Panc1 (cell line): ENCODE measurements around the gene GRAMD1B. TPM values are rescaled to one million over a fixed set of nuclear protein-coding genes. Genes with fewer than 3 reads are reported as not detected.

ENCODE experiments used
- ATAC-seq: fragments of 200-7000 bp; cut with Tn5 transposase; 2 replicates; pipeline ENCODE4 v1.9.1; 2020; ENCODE audit warnings: mild to moderate bottlenecking, moderate library complexity
- BruUV-seq: library from RNA; stranded (reverse); fragments of 400-500 nt; replicated peaks from 2 replicates; lab custom pipeline; 2021; lab: Mats Ljungman, UMichigan
- CTCF ChIA-PET: fragments of 300-600 bp; sonication (Branson Sonifier 250); formaldehyde crosslinking; loops from one replicate; lab custom pipeline; 2022; ENCODE audit warnings: antibody characterized with exemption; lab: Charles Lee
- POLR2A ChIA-PET: fragments of 300-600 bp; sonication (Branson Sonifier 250); formaldehyde crosslinking; loops from one replicate; lab custom pipeline; 2022; ENCODE audit warnings: antibody characterized with exemption; lab: Charles Lee
- DNase-seq: peaks from one replicate; pipeline ENCODE4 v3.0.0-alpha.2; 2010; ENCODE audit warnings: low read depth, low spot score
- H3K27ac ChIP-seq: 2 replicates; pipeline ENCODE4 v1.5.1; 2011; ENCODE audit warnings: mild to moderate bottlenecking, low read length, inconsistent platforms
- H3K27me3 ChIP-seq: fragments of 200-500 bp; sonication (Bioruptor generic); 2 replicates; pipeline ENCODE4 v1.6.0; 2014; ENCODE audit warnings: low read length, inconsistent platforms; ENCODE audit not compliant: control insufficient read depth, insufficient read depth
- H3K36me3 ChIP-seq: fragments of 200-500 bp; sonication (Bioruptor generic); 2 replicates; pipeline ENCODE4 v1.5.1; 2014; ENCODE audit warnings: inconsistent platforms, mild to moderate bottlenecking, low read length, moderate library complexity; ENCODE audit not compliant: control insufficient read depth, insufficient read depth
- H3K4me1 ChIP-seq: 2 replicates; pipeline ENCODE4 v1.5.1; 2011; ENCODE audit warnings: inconsistent platforms, mild to moderate bottlenecking, low read length, moderate library complexity; ENCODE audit not compliant: control insufficient read depth, insufficient read depth
- H3K4me3 ChIP-seq, 2 experiments: 2 replicates each; pipeline ENCODE4 v1.5.1; 2011 to 2012; ENCODE audit warnings: low read depth in 2 of 2, low read length in 2 of 2, mild to moderate bottlenecking in 2 of 2, inconsistent platforms in 1 of 2, moderate library complexity in 1 of 2
- H3K9me3 ChIP-seq: fragments of 200-500 bp; sonication (Bioruptor generic); 2 replicates; pipeline ENCODE4 v1.5.1; 2014; ENCODE audit warnings: low read depth, mild to moderate bottlenecking, inconsistent platforms, low read length, moderate library complexity; ENCODE audit not compliant: control insufficient read depth, insufficient read depth
- POLR2AphosphoS5 ChIP-seq: IDR thresholded peaks from 2 replicates; pipeline ENCODE4 v1.6.1; 2012; ENCODE audit warnings: mild to moderate bottlenecking, low read depth, low read length, moderate library complexity
- SIN3A ChIP-seq: IDR thresholded peaks from 2 replicates; pipeline ENCODE4 v1.6.1; 2012; ENCODE audit warnings: low read depth, mild to moderate bottlenecking, low read length, moderate library complexity, borderline replicate concordance; ENCODE audit not compliant: insufficient read depth
- TCF7L2 ChIP-seq: IDR thresholded peaks from 2 replicates; pipeline ENCODE4 v1.6.1; 2011; ENCODE audit warnings: mild to moderate bottlenecking, low read depth, low read length, inconsistent platforms
- in situ Hi-C: cut with HindIII; loops from 2 replicates; pipeline ENCODE4 v1.10.0; 2016; ENCODE audit warnings: low sequenced_read_pairs, low pct_unique_long_range_greater_than_20kb
- intact Hi-C: fragments of 100-400 bp; cut with micrococcal nuclease; formaldehyde crosslinking; loops from one replicate; pipeline ENCODE4 v1.10.0; 2022; ENCODE audit not compliant: unreplicated experiment
- total RNA-seq: library from RNA; stranded (reverse); gene quantifications from one replicate; pipeline ENCODE4 v1.2.1, GENCODE V29; 2021; ENCODE audit not compliant: unreplicated experiment
- TF ChIP-seq, protein P1 (sequence below), 2 experiments: IDR thresholded peaks; 2 replicates each; pipeline ENCODE4 v1.6.1; 2011 to 2012; ENCODE audit warnings: low read depth in 2 of 2, control low read depth in 1 of 2, low read length in 1 of 2, mild to moderate bottlenecking in 1 of 2, moderate library complexity in 1 of 2; ENCODE audit not compliant: insufficient read depth in 1 of 2
- TF ChIP-seq, protein P2 (sequence below): fragments of 450-650 bp; IDR thresholded peaks from 2 replicates; pipeline ENCODE4 v1.5.1; 2017; ENCODE audit warnings: mild to moderate bottlenecking

Gene GRAMD1B
- total RNA-seq, 1 experiment from 2014 or later, result 0.46 TPM

DNA sequence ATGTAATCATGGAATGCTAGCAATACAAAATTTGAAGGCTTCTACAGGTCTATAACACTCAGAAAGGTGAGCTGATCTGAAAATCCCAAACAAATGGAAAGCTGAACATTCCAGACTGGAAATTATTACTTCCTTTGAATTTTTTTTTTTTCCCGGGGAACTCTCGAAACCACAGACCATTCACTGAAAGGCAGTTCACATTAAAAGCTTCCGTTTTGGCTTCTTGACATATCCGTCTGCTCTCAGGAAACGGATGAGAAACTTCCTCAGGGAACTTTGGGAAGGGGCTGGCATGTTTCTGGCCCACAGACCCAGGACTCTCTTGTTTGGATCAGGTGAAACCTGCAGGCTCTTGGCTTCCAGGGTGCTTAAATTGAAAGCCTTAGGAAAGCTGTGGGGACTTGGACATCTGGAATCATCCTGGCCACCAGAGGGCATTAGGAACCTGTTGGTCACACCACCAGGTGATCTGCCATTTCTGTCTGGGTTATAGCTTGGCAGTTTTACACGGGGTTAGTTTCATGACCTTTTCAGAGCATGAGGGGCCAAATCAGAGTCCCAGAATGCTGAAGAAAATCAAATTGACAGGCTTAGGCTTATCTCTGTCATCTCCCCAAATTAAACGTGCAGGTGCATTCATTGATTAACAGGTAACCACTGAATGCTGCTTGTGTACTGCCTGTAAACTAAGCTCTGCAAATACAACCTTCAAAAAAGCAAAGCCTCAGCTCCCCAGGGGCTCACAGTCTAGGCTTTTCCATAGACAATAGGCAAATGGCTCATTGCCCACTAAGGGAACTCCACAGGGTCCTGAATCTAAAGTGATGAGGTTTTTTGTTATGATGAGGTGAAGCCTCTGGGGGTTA lies 22.7 kb upstream of the GRAMD1B start:
- H3K27ac ChIP-seq, result no peak overlapping the region
- no peaks in the 10 kb centered on the region for H3K9me3 ChIP-seq
- POLR2A ChIA-PET, result interaction anchor here (0.6 kb wide), 1 partner anchor 69 kb away, joined by 3 read pairs; no protein-coding TSS in a partner anchor

DNA sequence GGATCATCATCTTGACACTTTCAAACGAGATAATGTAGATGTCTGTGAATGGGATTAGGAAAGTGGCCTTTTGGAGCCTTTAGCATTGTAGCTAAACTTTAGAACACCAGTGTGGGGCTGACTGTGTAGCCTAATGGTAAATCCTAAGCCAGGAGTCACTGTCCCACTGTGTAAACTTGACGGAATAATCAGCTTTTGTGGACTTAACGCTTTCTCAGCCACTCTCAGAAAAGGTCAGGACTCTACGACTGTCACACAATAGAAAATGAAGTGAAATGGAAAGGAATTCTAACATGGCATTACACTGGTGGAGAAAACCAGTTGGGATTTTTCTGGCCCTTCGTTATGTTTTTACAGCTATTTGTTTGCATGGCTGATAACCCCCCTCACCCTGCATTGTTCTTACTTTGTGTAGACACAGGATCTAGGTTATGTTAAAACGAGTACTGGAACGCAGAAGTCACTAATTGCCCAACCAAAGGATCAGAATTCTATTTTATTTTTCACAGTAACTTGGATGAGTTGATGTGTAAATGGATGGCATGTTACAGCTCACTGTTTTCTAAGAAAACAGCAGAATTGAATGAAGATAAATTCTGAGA lies 22.0 kb upstream of the GRAMD1B start:
- in situ Hi-C loops (no loop called here), intact Hi-C loops (loop anchor here (1.0 kb wide), 1 partner anchor 70 kb away; no protein-coding TSS in a partner anchor)
- Histone ChIP-seq H3K27ac (no peak overlapping the region), H3K4me1 (no peaks in the 10 kb centered on the region), H3K27me3 (peaks cover 34% of the 10 kb centered on the region), H3K4me3 (no peak overlapping the region), H3K36me3 (no peaks in the 10 kb centered on the region), H3K9me3 (no peaks in the 10 kb centered on the region)
- TF ChIP-seq POLR2AphosphoS5, result no peak
- TF ChIP-seq, protein P1, sequence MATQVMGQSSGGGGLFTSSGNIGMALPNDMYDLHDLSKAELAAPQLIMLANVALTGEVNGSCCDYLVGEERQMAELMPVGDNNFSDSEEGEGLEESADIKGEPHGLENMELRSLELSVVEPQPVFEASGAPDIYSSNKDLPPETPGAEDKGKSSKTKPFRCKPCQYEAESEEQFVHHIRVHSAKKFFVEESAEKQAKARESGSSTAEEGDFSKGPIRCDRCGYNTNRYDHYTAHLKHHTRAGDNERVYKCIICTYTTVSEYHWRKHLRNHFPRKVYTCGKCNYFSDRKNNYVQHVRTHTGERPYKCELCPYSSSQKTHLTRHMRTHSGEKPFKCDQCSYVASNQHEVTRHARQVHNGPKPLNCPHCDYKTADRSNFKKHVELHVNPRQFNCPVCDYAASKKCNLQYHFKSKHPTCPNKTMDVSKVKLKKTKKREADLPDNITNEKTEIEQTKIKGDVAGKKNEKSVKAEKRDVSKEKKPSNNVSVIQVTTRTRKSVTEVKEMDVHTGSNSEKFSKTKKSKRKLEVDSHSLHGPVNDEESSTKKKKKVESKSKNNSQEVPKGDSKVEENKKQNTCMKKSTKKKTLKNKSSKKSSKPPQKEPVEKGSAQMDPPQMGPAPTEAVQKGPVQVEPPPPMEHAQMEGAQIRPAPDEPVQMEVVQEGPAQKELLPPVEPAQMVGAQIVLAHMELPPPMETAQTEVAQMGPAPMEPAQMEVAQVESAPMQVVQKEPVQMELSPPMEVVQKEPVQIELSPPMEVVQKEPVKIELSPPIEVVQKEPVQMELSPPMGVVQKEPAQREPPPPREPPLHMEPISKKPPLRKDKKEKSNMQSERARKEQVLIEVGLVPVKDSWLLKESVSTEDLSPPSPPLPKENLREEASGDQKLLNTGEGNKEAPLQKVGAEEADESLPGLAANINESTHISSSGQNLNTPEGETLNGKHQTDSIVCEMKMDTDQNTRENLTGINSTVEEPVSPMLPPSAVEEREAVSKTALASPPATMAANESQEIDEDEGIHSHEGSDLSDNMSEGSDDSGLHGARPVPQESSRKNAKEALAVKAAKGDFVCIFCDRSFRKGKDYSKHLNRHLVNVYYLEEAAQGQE (IDR thresholded peaks at IDR 0.05; ENCODE audit: insufficient read depth in 1 of 2, low read depth in 2 of 2, low read length in 1 of 2), result no peak
- TF ChIP-seq, protein P2, sequence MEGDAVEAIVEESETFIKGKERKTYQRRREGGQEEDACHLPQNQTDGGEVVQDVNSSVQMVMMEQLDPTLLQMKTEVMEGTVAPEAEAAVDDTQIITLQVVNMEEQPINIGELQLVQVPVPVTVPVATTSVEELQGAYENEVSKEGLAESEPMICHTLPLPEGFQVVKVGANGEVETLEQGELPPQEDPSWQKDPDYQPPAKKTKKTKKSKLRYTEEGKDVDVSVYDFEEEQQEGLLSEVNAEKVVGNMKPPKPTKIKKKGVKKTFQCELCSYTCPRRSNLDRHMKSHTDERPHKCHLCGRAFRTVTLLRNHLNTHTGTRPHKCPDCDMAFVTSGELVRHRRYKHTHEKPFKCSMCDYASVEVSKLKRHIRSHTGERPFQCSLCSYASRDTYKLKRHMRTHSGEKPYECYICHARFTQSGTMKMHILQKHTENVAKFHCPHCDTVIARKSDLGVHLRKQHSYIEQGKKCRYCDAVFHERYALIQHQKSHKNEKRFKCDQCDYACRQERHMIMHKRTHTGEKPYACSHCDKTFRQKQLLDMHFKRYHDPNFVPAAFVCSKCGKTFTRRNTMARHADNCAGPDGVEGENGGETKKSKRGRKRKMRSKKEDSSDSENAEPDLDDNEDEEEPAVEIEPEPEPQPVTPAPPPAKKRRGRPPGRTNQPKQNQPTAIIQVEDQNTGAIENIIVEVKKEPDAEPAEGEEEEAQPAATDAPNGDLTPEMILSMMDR, result no peak
- no peak for TF ChIP-seq TCF7L2
- no peak for TF ChIP-seq SIN3A
- CTCF ChIA-PET, result interaction anchor here (0.6 to 2.2 kb wide), 10 partner anchors 26 to 335 kb away, joined by 3 to 22 read pairs (median 4); no protein-coding TSS in a partner anchor
- DNase-seq (no peak), ATAC-seq (no peak)
- POLR2A ChIA-PET, result interaction anchor here (0.6 kb wide), 1 partner anchor 69 kb away, joined by 3 read pairs; no protein-coding TSS in a partner anchor
- no TSS peak for BruUV-seq

More for the DNA sequence above, 22.7 kb upstream of the GRAMD1B start:
- ATAC-seq (peak; percentile 93), DNase-seq (peak; percentile 43)
- peaks cover 34% of the 10 kb centered on the region for H3K27me3 ChIP-seq
- H3K36me3 ChIP-seq, result no peaks in the 10 kb centered on the region
- H3K4me1 ChIP-seq, result no peaks in the 10 kb centered on the region
- no TSS peak for BruUV-seq
- intact Hi-C loops (loop anchor here (1.0 kb wide), 1 partner anchor 71 kb away; no protein-coding TSS in a partner anchor), in situ Hi-C loops (no loop called here)
- TF ChIP-seq, protein P1 (IDR thresholded peaks at IDR 0.05; ENCODE audit: insufficient read depth in 1 of 2, low read depth in 2 of 2, low read length in 1 of 2), result no peak
- TF ChIP-seq, protein P2, result peak; percentile 87
- CTCF ChIA-PET, result interaction anchor here (0.6 to 2.2 kb wide), 11 partner anchors 27 to 336 kb away, joined by 3 to 22 read pairs (median 3); no protein-coding TSS in a partner anchor
- H3K4me3 ChIP-seq, result no peak overlapping the region
